Measurements from ENCODE around the gene SLC22A24. TPM values are rescaled to one million over a fixed set of nuclear protein-coding genes. Genes with fewer than 3 reads are reported as not detected.

The SLC22A24 gene
- total and polyA plus RNA-seq, 4 donors = not detected

DNA sequence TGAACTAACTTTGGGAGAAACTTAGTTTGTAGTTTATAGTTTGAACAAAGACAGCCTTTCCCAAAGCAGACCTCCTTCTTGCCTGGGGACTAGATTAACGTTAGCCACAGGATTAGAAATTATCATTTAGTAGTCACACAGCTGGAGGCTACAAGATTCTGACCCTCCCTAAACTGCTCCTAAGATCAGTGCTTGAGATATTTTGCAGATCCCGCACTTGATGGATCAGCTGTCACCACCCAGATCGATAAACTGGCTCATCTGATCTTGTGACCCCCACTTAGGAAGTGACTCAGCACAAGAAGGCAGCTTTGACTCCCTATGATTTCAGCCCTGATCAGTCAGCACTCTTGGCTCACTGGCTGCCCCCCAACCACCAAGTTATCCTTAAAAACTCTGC is 1.6 kb downstream of the SLC22A24 start:
- TF ChIP-seq, protein P1, sequence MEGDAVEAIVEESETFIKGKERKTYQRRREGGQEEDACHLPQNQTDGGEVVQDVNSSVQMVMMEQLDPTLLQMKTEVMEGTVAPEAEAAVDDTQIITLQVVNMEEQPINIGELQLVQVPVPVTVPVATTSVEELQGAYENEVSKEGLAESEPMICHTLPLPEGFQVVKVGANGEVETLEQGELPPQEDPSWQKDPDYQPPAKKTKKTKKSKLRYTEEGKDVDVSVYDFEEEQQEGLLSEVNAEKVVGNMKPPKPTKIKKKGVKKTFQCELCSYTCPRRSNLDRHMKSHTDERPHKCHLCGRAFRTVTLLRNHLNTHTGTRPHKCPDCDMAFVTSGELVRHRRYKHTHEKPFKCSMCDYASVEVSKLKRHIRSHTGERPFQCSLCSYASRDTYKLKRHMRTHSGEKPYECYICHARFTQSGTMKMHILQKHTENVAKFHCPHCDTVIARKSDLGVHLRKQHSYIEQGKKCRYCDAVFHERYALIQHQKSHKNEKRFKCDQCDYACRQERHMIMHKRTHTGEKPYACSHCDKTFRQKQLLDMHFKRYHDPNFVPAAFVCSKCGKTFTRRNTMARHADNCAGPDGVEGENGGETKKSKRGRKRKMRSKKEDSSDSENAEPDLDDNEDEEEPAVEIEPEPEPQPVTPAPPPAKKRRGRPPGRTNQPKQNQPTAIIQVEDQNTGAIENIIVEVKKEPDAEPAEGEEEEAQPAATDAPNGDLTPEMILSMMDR (IDR thresholded peaks at IDR 0.05; ENCODE audit: control extremely low read depth, extremely low read depth) = no peak
- Histone ChIP-seq H3K36me3 (ENCODE audit: control insufficient read depth in 4 of 4, insufficient read depth in 4 of 4, low read length in 4 of 4) (no peaks in the 10 kb centered on the region), H3K4me3 (no peak overlapping the region), H3K27ac (ENCODE audit: low read depth in 1 of 2, low read length in 1 of 2) (no peak overlapping the region), H3K9ac (ENCODE audit: insufficient read depth in 1 of 2, low read length in 2 of 2) (no peak overlapping the region), H3K27me3 (ENCODE audit: control insufficient read depth in 3 of 3, insufficient read depth in 3 of 3, low read length in 2 of 3) (no peaks in the 10 kb centered on the region), H3K9me3 (ENCODE audit: control insufficient read depth in 4 of 4, insufficient read depth in 3 of 4, low read length in 3 of 4) (no peaks in the 10 kb centered on the region), H3K4me1 (ENCODE audit: control insufficient read depth in 5 of 5, insufficient read depth in 5 of 5, low read length in 5 of 5) (peaks cover 0 to 3% (median 0%) of the 10 kb centered on the region in 5 donors)
- DNase-seq (no peak), ATAC-seq (ENCODE audit: insufficient read depth, low FRiP score) (no peak)
- 57 to 70% methylated on average over 3 of the region's 3 CpGs for WGBS, 2 donors

DNA sequence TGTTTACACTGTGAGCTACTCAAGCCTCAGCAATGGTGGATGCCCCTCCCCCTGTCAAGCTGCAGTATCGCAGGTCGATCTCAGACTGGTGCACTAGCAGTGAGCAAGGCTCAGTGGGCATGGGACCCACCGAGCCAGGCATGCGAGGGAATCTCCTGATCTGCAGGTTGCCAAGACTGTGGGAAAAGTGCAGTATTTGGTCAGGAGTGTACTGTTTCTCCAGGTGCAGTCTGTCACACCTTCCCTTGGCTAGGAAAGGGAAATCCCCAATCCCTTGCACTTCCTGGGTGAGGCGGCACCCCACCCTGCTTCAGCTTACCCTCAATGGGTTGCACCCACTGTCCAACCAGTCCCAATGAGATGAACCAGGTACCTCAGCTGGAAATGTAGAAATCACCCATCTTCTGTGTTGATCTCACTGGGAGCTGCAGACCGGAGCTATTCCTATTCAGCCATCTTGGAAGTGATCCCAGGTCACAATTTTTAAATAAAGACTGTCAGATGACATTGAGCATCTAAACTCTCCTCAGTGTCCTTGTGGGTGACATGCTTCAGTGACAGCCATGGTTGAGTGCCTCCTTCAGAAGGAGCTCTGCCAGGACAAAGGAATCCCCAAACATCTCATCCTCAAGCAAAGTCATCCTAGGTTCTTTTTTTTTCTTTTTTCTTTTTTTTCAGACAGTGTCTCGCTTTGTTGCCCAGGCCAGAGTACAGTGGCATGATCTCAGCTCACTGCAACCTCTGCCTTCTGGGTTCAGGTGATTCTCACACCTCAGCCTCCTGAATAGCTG is 10.8 kb downstream of the SLC22A24 start:
- no peaks in the 10 kb centered on the region for H3K27me3 ChIP-seq (ENCODE audit: control insufficient read depth in 3 of 3, insufficient read depth in 3 of 3, low read length in 2 of 3)
- no peak for ATAC-seq (ENCODE audit: insufficient read depth, low FRiP score)
- TF ChIP-seq, protein P1 (IDR thresholded peaks at IDR 0.05; ENCODE audit: control extremely low read depth, extremely low read depth) = no peak
- WGBS, 2 donors = 72 to 79% methylated on average over 7 of the region's 7 CpGs
- no peak for DNase-seq
- no peaks in the 10 kb centered on the region for H3K4me1 ChIP-seq (ENCODE audit: control insufficient read depth in 5 of 5, insufficient read depth in 5 of 5, low read length in 5 of 5)
- H3K4me3 ChIP-seq = no peak overlapping the region
- peaks cover 0 to 3% (median 0%) of the 10 kb centered on the region in 4 donors for H3K9me3 ChIP-seq (ENCODE audit: control insufficient read depth in 4 of 4, insufficient read depth in 3 of 4, low read length in 3 of 4)
- H3K9ac ChIP-seq (ENCODE audit: insufficient read depth in 1 of 2, low read length in 2 of 2) = no peak overlapping the region
- H3K27ac ChIP-seq (ENCODE audit: low read depth in 1 of 2, low read length in 1 of 2) = no peak overlapping the region
- H3K36me3 ChIP-seq (ENCODE audit: control insufficient read depth in 4 of 4, insufficient read depth in 4 of 4, low read length in 4 of 4) = no peaks in the 10 kb centered on the region

DNA sequence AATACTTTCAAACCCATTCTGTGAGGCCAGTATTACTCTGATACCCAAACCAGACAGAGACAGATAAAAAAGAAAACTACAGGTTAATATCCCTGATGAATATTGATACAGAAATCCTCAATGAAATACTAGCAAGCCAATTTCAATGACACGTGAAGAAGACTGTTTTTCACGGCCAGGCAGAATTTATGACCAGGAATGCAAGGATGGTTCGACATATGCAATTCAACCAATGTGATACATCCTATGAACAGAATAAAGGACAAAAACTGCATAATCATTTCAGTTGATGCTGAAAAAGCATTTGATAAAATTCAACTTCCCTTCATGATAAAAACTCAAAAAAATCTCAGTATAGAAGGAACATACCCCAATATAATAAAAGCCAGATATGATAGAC is 44.5 kb downstream of the SLC22A24 start:
- Histone ChIP-seq H3K9me3 (ENCODE audit: control insufficient read depth in 4 of 4, insufficient read depth in 3 of 4, low read length in 3 of 4) (peaks cover 0 to 11% (median 5%) of the 10 kb centered on the region in 4 donors), H3K36me3 (ENCODE audit: control insufficient read depth in 4 of 4, insufficient read depth in 4 of 4, low read length in 4 of 4) (no peaks in the 10 kb centered on the region), H3K9ac (ENCODE audit: insufficient read depth in 1 of 2, low read length in 2 of 2) (no peak overlapping the region), H3K4me1 (ENCODE audit: control insufficient read depth in 5 of 5, insufficient read depth in 5 of 5, low read length in 5 of 5) (peaks cover 0 to 3% (median 0%) of the 10 kb centered on the region in 5 donors), H3K27ac (ENCODE audit: low read depth in 1 of 2, low read length in 1 of 2) (no peak overlapping the region), H3K4me3 (no peak overlapping the region), H3K27me3 (ENCODE audit: control insufficient read depth in 3 of 3, insufficient read depth in 3 of 3, low read length in 2 of 3) (no peaks in the 10 kb centered on the region)
- TF ChIP-seq, protein P1 (IDR thresholded peaks at IDR 0.05; ENCODE audit: control extremely low read depth, extremely low read depth) = no peak
- DNase-seq = no peak
- no peak for ATAC-seq (ENCODE audit: insufficient read depth, low FRiP score)
- 59 to 95% methylated on average over 3 of the region's 3 CpGs for whole genome bisulfite sequencing, 2 donors
